Colon (tissue), 2 donors: Measurements from ENCODE around the gene AP1S1.
"Not testable (repeated sequence)": the region's sequence is repeated elsewhere in the genome, so short reads cannot be mapped to it uniquely, and the experiment has no call there.

Experiments used
- FAIRE-seq: peaks from 2 replicates; lab custom pipeline; 2012; peaks lifted over from hg19 to GRCh38; lab: Jason Lieb, UNC
- donor health status: control.
- donor health status: control.

The AP1S1 gene

GRCh38 chr7:101171442-101171837 is 17.2 kb downstream of the AP1S1 start:
- FAIRE-seq = no peak

DNA sequence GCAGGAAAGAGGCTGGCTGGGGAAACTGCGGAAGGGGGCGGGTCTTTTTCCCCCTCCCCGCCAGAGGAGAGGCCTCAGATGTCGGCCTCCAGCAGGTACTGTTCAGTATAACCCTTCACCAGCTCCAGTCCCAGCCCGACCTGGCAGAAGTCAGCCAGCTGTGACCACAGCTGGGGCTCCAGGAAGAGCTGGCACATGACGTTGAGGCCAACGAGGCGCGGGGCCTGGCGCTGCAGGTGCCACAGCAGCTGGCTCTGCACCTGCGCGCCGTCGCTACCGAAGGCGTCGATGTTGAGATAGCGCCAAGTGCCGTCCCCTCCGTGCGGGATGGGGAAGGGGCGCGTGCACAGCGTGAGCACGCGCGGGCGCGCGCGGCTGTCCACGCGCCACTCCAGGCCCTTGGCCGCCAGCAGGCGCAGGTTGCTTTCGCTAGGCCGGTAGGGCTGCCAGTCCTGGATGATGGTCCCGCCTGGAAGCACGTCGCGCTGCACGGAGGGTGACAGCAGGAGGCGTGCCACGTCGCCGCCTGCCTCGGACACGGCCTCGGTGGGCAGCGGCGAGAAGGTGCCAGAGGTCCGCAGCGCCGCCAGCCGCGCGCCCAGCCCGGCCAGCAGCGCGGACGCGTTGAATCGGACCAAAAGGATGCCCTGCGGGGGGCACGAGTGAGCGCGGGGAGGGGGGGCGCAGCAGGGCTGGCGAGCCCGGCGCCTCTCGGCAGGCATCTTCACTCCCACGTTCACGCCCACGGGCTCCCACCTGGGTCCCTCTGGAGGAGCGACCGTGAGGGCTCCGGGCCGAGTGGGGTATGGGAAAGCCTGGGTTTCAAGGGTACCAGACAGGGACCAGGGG is 18.0 kb downstream of the AP1S1 start:
- no peak for FAIRE-seq

- FAIRE-seq = no peak
These were observed 18.8 kb downstream of the AP1S1 start for GRCh38 chr7:101172854-101173751.

DNA sequence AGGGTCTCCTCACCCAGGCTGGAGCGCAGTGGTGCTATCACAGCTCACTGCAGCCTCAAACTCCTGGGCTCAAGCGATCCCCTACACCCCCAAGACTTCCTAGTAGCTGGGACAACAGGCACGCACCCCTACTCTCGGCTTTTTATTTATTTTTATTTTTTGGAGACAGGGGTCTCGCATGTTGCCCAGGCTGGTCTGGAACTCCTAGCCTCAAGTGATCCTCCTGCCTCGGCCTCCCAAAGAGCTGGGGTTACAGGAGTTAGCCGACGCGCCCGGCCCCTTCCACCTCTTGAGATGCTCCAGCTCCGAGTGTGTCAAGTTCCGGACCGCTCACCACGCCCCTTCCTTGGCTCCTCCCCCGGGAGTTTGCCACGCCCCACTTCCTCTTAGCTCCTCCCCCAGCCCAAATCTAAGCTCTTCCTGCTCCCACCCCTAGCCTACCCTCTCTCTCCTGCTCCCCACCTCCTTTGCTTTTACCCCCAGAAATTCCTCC is 19.5 kb downstream of the AP1S1 start:
- FAIRE-seq = no peak

- no peak for FAIRE-seq
These were observed 20.1 kb downstream of the AP1S1 start for GRCh38 chr7:101174322-101174854.

DNA sequence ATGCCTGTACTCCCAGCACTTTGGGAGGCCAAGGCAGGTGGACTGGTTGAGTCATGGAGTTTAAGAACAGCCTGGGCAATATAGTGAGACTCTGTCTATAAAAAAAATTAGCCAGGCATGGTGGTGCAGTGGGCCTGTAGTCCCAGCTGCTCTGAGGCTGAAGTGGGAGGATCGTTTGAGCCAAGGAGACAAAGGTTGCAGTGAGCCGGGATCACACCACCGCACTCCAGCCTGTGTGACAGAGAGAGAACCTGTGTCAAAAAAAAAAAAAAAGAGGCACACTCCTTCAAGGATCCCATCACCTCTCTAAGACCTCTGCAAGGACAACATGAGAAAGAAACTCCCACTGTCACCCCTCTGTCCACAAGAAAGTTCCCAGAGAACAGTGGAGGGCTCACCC is 21.4 kb downstream of the AP1S1 start:
- no peak for FAIRE-seq

GRCh38 chr7:101177644-101178043 is 23.4 kb downstream of the AP1S1 start:
- FAIRE-seq = no peak

DNA sequence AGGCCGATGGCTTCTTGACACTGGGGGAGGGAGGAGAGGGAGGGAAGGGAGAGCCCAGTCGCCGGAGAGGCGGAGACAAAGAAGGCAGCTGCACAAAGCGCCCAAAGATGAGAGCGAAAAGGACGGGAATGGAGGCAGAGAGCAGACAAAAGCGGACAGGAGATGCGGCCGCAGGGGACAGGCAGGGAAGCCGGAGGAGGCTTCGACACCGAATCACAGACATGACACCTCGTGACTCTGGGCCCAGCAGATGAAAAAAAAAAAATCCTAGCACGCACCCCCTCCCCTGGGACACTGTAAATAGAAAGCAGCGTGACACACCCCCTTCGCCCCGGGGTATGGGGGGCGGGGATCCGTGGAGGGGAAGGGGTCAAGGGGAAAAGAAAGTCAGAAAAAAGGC is 24.8 kb downstream of the AP1S1 start:
- FAIRE-seq = no peak

GRCh38 chr7:101179713-101180112 is 25.4 kb downstream of the AP1S1 start:
- FAIRE-seq = no peak

GRCh38 chr7:101180130-101180755 is 26.0 kb downstream of the AP1S1 start, which contains the start of gene NAT16:
Gene NAT16, minus strand, starts transcription at chr7:101180293. Its CDS starts 5,486 bp downstream, at chr7:101174807.
- no peak for FAIRE-seq

DNA sequence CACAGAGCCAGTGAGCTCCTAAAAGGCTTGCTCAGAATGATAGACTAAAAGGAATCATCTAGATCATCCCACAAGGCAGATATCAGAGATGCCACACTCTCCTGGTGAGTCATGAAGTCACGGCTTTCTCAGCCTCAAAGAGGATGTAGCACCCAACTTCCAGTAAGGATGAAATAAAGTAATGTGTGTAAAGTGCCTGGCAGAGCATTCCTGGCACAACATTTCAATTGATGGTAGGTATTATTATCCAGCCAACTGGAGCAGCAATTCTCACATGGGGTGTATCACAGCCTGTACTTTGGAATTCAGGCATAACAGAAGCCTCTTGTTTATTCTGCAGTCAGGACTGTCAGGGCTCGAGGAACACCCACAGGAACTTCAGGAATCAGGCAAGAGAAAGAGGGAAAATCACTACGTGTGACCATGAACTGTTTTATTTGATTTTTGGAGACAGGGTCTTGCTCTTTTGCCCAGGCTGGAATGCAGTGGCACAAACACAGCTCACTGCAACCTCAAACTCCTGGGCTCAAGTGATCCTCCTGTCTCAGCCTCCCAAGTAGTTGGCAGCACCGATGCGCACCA is 31.1 kb downstream of the AP1S1 start:
- FAIRE-seq = no peak

DNA sequence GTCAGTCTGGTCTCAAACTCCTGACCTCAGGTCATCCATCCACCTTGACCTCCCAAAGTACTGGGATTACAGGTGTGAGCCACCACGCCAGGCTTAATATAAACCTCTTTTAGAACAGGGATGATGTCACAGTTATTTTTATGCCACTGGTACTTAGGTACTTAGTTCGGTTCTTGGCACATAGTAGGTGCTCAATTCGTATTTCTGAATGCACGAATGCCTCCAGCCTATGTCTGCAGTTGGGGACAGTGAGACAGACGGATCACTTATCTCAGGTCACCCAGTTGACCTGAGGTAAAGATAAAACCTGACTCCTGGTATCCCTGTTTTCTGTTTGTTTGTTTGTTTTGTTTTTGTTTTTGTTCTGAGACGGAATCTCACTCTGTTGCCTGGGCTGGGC is 31.9 kb downstream of the AP1S1 start:
- no peak for FAIRE-seq

DNA sequence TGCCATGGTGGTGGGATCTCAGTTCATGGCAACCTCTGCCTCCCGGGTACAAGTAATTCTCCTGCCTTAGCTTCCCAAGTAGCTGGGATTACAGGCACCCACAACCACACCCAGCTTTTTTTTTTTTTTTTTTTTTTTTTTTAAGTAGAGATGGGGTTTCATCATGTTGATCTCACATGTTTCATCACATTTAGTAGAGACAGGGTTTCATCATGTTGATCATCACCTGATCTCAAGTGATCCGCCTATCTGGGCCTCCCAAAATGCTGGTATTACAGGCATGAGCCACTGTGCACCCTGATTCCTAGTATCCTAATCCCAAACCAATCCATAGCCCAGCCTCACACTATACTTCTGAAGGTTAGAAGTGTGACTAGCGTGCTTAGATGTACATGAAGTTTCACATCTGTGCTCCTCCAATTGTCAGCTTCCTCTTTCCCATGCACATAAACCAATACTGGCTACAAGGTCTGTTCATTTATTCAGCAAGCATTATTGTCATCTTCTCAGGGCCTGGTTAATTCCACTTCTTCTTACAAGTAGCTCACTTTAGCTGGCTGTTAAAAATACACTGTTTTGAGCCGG is 32.7 kb downstream of the AP1S1 start:
- no peak for FAIRE-seq

GRCh38 chr7:101189109-101189508 is 34.8 kb downstream of the AP1S1 start:
- FAIRE-seq = no peak

GRCh38 chr7:101195884-101196283 is 41.6 kb downstream of the AP1S1 start:
- FAIRE-seq = no peak

GRCh38 chr7:101197991-101198390 is 43.7 kb downstream of the AP1S1 start:
- FAIRE-seq = no peak

GRCh38 chr7:101198476-101198875 is 44.2 kb downstream of the AP1S1 start:
- FAIRE-seq = no peak

- not testable (repeated sequence) for FAIRE-seq
These were observed 45.2 kb downstream of the AP1S1 start for GRCh38 chr7:101199522-101199921.

DNA sequence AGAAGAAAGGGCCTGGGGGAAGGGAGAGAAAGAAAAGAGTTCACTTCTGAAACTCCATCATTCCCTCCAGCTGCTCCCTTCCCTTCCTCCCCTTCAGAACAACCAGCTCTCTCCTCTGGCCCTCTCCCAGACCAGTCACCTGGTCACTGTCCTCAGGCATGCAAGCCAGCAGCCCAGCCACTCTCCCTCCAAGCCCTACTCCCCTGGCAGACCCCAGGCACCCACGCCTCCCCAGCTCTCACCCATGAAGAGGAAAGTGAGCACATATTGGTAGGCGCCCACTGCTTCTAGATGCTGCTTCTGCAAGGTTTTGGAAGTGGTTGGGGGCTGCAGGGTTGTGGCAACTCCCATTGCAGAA is 46.2 kb downstream of the AP1S1 start:
- no peak for FAIRE-seq

DNA sequence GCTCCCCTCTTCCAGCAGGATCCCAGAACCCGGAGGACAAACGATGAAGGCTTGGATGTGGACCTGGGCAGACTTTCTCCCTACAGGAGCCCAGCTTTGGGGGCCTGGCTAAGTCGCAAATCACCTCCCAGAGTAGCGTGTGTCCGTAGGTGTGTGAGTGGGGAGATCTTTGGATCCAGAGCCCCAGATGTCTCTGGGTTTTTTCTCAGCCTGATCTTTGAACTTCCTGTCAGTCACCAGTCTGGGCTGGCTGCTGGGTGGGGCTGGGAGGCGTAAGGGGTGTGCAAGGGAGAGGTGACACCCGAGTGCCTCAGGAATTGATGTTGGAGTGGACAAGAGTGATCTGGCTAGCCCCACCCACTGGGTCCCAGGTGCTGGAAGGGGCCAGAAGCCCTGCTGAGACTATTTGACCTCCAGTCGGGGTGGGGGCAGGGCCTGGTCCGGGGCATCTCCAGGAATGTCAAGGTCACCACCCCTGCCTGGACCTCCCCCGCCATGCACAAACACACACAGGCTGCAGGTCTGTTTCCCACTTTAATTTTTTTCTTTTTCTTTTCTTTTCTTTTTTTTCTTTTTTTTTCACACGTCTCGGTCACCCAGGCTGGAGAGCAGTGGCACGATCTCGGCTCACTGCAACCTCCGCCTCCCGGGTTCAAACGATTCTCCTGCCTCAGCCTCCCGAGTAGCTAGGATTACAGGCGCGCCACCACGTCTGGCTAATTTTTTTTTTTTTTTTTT is 46.8 kb downstream of the AP1S1 start, which contains the start of gene MOGAT3:
Gene MOGAT3 (minus strand): TSS at position 175 of the 738 bp plus-strand sequence. CDS start 182 bp downstream, outside the sequence.
- no peak for FAIRE-seq
